AG08396 (cell line): ENCODE measurements around the gene C17orf114.
"Not testable (repeated sequence)": the region's sequence is repeated elsewhere in the genome, so short reads cannot be mapped to it uniquely, and the experiment has no call there.

Experiments
- DNase-seq: peaks from one replicate; pipeline ENCODE4 v3.0.0; 2012; ENCODE audit warnings: low spot score, mixed read lengths

C17orf114 gene

DNA sequence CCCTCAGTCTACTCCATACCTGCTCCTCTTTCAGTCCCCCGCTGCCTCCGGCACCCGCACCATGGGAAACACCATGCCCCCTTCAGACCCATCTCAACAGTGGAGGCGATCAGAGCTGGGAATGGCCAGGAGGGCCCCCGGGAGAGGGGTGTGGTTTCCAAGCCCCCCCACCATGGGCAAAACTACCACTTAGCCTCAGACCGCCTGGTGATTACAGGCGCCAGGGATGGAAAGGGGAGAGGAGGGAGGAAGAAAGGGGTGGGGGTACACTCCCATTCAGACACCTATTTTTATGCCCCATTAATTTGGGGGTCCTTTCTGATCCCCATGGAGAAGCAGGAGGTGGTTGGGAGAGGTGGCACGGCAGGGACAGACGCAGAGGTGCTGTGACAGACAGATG lies at the start of gene C17orf114:
Gene C17orf114 (minus strand): TSS at position 101 of the 400 bp plus-strand sequence.
- DNase-seq = no peak

GRCh38 chr17:4851084-4851483 lies 49.0 kb upstream of the C17orf114 start:
- DNase-seq = no peak

- DNase-seq = no peak
Measured at GRCh38 chr17:4850246-4850645, 48.1 kb upstream of the C17orf114 start.

GRCh38 chr17:4849011-4849536 lies 46.9 kb upstream of the C17orf114 start:
- DNase-seq = no peak

GRCh38 chr17:4846635-4847390 lies 44.7 kb upstream of the C17orf114 start:
- DNase-seq = no peak

DNA sequence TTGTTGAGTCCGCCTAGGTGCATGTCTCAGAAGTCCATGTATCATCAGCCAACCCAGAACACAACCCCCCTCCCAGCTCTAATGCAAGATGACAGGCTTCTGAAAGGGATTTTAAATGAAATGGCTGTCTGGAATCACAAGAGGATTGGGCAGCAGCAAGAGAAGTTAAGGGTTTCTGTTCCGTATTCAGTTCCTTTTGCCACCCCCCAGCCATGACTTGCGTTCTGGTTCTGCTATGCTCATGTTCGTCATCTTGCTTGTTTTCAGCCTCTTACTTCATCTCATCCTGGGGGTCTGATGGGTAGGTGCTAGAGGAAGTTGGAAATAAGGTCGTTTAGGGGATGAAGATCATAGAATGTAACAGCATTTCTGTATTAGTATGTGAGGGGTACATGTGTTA lies 43.0 kb upstream of the C17orf114 start:
- no peak for DNase-seq

DNA sequence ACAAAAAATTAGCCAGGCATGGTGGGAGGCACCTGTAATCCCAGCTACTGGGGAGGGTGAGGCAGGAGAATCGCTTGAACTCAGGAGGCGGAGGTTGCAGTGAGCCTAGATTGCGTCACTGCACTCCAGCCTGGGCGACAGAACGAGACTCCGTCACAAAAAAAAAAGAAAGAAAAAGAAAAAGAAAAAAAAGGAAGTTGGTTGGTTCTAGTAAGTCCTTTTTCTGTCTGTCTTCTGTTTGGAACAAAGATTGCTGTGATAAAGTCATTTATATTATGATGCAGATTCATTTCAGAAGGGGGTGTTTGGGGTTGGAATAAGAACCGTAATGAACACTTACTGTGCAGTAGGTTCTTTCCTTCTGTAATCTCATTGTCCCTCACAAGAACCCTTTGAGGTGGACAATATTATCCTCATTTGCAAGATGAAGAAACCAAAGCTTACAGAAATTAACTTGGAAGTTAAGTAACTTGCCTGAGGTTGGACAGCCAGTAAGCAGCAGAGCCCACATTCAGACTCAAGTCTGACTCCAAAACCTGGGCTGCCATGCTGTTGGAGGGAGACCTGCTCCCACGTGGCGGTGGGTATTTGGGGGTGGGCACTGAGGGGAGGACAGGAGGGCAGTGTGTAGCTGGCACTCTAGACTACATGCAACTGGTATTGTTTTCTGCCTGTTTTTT lies 41.3 kb upstream of the C17orf114 start:
- no peak for DNase-seq

GRCh38 chr17:4842376-4842775 lies 40.2 kb upstream of the C17orf114 start:
- DNase-seq = no peak

DNA sequence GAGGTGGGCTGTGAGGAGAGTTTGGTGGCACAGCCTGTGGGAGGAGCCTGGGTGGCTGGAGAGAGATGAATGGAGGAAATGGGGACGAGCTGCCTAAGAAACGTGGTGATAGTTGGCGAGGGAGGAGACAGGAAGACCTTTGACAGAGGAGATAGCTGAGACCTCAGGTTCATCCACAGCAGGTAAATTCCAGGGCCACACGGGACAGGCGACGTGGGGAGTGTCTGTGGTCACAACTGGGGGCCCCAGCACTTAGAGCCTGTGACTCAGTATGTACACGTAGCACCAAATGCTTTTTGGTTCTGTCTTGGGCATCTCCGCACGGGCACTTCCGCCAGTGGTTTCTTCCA lies 38.7 kb upstream of the C17orf114 start:
- no peak for DNase-seq

DNA sequence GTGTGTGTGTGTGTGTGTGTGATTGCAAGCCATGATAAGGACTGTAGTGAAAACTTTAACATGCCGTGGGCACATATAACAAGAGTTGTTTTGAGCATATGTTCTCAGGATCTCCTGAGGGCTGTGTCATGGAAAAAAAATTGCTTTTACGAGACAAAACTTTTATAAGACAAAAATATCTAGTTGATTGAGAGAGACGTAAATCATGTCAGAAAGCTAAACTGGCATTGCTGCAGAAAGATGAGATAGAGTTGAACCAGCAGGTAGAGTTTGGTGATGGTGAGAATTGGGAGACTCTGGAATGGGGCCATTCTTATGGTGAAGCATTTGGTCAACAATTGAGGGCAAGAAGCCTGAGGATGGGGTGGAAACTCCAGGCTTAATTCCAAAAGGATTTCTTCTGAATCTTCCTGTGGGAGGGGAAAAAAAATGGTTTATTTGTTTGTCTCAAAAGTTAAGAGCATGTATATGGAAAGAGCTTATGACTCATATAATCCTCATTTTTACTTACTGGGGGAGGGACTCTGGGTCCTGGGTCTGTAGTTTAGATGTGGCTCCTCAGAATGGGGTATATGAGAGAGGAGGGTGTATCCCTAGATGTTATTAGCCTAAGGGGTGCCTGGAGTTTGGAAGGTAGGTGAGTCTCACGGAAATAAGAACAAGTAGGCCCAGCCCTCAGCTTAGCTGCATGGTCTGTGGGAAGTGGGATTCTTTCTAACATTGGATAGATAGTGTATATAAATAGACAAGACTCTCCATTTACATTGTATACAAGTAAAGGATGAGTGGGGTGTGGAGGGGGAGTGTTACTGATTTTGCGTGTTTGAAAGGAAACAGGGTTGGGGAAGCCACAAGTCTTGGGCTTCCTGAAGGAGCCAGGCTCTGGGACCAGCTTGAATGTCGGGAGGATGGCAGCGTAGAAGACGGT lies 38.1 kb upstream of the C17orf114 start:
- DNase-seq = no peak

DNA sequence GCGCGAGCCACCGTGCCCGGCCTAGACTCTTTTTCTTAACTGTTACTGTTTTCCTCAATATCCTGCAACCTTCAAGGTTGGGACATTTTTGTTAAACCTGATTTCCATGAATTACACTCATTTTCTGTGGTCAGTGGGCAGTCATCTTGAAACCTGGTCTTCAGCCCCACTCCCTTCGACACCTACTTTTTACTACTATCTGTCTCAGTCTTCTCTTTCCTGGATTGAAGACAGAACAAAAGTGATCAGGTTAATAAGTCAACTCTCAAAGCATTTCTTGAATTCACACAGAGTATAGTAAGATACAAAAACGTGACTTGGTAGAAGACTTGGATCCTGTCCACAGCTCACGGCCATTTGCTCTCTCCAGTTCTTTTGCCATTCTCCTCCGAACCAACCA lies 37.1 kb upstream of the C17orf114 start:
- no peak for DNase-seq

- DNase-seq = no peak
Measured at GRCh38 chr17:4838309-4838785, 36.2 kb upstream of the C17orf114 start.

DNA sequence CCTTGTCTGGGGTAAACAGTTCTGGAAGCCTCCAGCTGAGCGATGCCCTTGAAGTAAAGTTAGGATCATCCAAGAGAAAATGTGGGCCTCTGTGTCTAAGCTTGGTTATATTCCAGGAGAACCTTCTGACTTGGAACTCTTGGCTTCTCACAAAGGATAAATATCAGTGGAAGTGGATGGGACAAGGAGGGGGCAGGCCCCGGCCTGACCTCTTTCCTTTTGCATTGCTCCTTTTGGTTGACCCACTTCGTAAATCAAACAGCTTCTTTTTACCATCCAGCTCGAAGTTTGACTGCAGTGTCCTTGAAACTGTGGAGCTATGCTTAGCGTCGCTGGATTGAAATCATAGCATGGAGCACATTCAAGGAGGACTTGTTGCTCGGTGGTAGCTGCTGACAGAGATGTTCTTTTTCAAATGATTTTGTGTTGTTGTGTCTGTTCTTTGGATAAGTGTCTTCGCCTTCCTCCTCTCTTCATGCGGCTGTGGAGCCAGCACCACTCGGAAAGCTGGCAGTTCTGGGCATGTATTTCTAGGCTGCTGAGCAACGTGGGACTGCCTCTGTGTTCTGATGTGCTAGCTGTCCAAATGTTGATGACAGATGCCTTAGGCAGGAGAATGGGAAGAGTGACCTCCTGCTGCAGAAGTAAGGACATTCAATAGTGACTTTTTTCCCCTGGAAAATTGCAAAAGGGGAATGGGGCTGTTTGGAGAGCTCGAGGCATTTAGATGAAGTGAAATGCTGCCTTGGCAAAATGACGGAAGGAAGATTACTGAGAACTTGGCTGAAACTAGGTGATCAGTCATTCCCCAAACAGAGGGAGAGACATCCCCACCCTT lies 35.6 kb upstream of the C17orf114 start:
- DNase-seq = no peak

DNA sequence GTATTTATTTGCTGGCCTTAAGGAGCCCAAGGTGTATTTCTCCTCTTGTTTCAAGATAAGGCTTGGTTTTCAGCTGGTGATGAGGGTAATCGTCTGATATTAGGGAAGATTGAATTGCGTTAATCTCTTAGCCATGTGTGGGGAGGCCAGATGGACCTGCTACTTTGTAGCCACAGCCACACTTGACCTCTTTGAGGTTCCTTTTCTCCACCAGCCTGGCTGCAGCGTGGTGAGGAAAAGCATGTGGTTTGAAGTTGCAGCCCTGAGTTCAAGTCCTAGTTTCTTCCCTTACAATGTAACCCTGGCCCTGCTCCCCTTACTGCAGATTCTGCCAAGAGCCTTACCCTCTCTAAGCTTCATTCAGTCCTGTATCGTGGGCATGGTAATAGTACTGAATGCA lies 34.1 kb upstream of the C17orf114 start:
- DNase-seq = no peak

DNA sequence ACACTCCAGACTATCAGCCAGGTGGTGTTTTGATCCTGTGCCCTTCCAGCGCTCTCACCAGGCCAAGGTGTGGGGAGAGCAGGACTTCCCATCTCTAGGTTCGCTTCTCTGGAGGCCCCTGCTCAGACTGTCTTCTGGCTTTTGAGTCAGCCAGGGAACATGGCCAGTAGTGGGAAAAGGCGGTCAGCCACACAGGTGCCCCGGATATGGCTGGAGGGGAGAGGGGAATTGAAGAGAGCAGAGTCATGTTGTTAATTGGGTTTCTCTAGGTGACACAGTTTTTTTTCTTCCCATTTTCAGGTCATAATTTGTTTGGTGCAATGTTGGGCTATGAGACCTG lies 32.5 kb upstream of the C17orf114 start:
- no peak for DNase-seq

DNA sequence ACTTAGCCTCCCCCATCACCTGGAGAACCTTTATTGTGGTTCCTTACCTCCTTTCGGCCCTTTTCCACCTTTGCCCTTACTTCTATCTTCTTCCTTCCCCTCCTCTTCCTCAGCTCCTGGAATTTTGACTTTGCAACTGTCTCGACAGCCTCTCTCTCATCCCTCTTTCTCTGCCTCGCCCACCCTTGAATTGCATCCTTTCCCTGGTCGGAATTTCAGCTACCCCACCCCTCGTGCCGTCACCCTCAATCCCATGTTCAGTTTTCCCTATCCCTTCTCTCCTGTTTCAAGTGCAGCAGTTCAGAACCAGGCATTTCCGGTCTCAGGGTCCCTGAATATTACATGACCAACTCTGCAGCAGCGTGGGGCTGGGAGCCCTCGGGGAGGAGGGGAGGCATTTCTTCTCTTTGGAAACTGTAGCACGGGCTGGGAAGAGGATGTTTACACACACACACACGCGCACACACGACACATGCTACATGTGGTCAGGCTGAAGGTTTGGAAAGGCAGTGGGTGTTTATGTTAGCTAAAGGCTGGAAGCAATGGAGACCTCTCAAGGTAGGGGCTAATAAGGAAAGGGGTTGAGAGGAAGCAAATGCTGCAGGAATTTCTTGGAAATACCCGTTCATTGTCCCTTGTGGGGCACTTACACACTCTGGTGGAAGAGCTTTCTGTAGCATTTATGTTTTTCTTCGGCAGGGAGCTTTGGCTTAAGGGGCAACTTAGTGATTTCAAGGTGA lies 32.0 kb upstream of the C17orf114 start:
- peak; percentile 56 for DNase-seq

DNA sequence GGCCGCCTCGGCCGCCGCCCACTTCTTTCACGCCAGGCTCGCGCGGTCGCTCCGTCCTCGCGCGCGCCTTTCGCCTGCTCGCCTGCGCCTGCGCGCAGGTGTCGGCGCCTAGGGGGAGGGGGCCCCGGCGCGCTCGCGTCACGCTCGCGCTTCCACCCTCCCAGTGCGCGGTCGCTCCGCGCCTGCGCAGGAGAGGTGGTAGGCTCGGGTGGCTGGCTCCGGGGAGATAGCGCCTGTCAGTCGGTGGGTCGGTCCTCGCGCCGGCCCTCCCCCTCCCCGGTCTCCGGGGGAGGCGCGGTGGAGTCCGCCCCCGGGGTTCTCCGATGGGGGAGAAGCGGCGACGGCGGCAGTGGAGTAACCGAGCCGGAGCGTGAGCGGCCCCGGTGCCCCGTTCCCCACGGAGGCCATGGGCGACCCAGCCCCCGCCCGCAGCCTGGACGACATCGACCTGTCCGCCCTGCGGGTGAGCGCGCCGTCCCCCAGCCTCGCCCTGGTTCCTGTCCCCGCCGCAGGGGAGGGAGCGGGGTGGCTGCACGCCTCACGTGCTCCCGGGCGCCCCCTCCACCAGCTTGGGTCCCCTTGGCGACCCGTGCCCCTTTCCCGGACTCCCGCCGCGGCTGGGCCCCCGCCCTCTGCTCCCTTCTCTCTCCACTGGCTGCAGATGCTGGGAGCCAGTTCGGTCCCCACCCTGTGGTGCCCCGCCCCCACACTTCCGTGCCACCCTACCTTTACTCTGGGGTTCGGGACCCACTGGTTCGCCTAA lies 31.2 kb upstream of the C17orf114 start, which contains the start of gene MINK1:
Gene MINK1 (plus strand): TSS at position 163 of the 763 bp plus-strand sequence. CDS start 244 bp downstream, at position 407.
- DNase-seq = peak; percentile 100

DNA sequence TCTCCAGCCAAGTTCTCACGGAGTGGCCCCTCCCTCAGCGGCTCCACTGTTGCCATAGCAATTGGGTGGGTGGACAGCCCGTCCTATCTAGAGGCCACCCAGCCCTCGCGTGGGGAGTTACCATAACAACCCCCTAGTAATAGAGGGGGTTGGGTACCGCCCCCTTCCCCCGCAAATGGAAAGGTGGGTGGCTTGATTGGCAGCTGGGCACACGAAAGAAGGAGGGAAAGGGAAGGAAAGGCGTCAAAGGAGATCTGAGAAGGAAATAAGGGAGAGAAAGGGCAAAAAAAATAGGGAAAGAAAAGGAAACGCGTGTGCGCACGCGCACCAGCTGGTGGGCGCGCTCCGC lies 30.7 kb upstream of the C17orf114 start:
- not testable (repeated sequence) for DNase-seq

- no peak for DNase-seq
Measured at GRCh38 chr17:4827399-4827798, 25.3 kb upstream of the C17orf114 start.
